Measurements from ENCODE around the gene KRTAP26-1. TPM values are rescaled to one million over a fixed set of nuclear protein-coding genes. Genes with fewer than 3 reads are reported as not detected.

KRTAP26-1 gene
- total RNA-seq, 1 donor from 2014 or later: not detected

DNA sequence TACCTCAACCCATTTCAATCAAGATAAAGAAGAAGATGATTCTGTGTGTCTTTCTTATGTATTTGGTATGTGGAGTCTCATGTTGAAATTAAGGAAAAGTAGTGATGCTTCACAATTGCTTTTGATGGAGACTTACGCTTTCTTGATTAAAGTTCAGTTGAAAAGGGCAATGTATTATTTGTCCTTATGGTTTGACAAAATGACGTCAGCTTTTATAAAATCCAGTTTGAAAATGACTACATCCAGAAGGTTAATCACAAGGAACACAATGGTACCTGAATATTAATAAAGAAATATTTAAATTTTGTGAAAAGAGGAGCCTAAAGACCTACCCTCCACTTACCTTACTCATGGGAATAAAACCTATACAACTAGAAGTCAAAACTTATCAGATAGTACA lies 4.4 kb downstream of the KRTAP26-1 start:
- intact Hi-C loops (cut with DNase I): no loop called here
- Histone ChIP-seq H3K27me3 (no peaks in the 10 kb centered on the region), H3K27ac (no peak overlapping the region), H3K4me1 (no peaks in the 10 kb centered on the region), H3K36me3 (no peaks in the 10 kb centered on the region), H3K4me3 (no peak overlapping the region), H3K9me3 (no peaks in the 10 kb centered on the region)
- TF ChIP-seq CTCF (IDR thresholded peaks at IDR 0.05): no peak
- DNase-seq (ENCODE audit: low spot score in 2 of 2): no peak

- Histone ChIP-seq H3K4me1 (no peaks in the 10 kb centered on the region), H3K4me3 (no peak overlapping the region), H3K27me3 (no peaks in the 10 kb centered on the region), H3K36me3 (no peaks in the 10 kb centered on the region), H3K27ac (no peak overlapping the region), H3K9me3 (no peaks in the 10 kb centered on the region)
- TF ChIP-seq CTCF (IDR thresholded peaks at IDR 0.05): no peak
- intact Hi-C loops (cut with DNase I): no loop called here
- no peak for DNase-seq (ENCODE audit: low spot score in 2 of 2)
Observed at GRCh38 chr21:30306884-30307283, 13.2 kb downstream of the KRTAP26-1 start.

GRCh38 chr21:30305136-30305535 lies 15.0 kb downstream of the KRTAP26-1 start:
- Histone ChIP-seq H3K27me3 (no peaks in the 10 kb centered on the region), H3K27ac (no peak overlapping the region), H3K4me1 (no peaks in the 10 kb centered on the region), H3K36me3 (no peaks in the 10 kb centered on the region), H3K9me3 (no peaks in the 10 kb centered on the region), H3K4me3 (no peak overlapping the region)
- intact Hi-C loops (cut with DNase I): no loop called here
- DNase-seq (ENCODE audit: low spot score in 2 of 2): no peak
- TF ChIP-seq CTCF (IDR thresholded peaks at IDR 0.05): no peak

DNA sequence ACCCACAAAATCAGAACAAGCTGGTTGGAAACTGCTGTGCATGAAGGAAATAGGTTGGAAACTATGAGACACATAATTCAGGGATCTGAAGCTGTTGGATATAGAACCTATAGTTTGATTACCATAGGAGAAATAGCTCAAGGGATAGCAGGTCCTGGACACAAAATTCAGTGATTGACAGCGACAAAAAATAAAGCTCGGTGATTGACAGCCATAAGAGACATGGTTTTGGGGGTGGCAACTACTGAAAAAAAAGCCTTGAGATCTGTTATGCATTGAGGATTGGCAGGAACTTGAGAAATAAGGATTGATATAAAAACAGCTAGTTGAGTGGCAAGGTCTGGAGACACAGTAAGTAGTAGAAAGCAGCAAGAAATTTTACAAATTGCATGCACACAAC lies 30.9 kb downstream of the KRTAP26-1 start, which contains the start of gene KRTAP25-1:
TSS of gene KRTAP25-1 (minus strand) at position 300 of the 400 bp plus-strand sequence. CDS start at position 276, 24 bp downstream.
- Histone ChIP-seq H3K4me3 (no peak within 1 kb of the TSS), H3K36me3 (no peaks in the 10 kb centered on the region), H3K27ac (no peak within 1 kb of the TSS), H3K9me3 (no peaks in the 10 kb centered on the region), H3K4me1 (no peaks in the 10 kb centered on the region), H3K27me3 (no peaks in the 10 kb centered on the region)
- no peak for DNase-seq (ENCODE audit: low spot score in 2 of 2)
- no peak for TF ChIP-seq CTCF (IDR thresholded peaks at IDR 0.05)
- intact Hi-C loops (cut with DNase I): no loop called here

- no peak for DNase-seq (ENCODE audit: low spot score in 2 of 2)
- H3K4me3 ChIP-seq: no peak within 1 kb of the TSS
- no peaks in the 10 kb centered on the region for H3K36me3 ChIP-seq
- H3K9me3 ChIP-seq: no peaks in the 10 kb centered on the region
- H3K4me1 ChIP-seq: no peaks in the 10 kb centered on the region
- intact Hi-C loops (cut with DNase I): no loop called here
- no peak within 1 kb of the TSS for H3K27ac ChIP-seq
- TF ChIP-seq CTCF (IDR thresholded peaks at IDR 0.05): no peak
- no peaks in the 10 kb centered on the region for H3K27me3 ChIP-seq
Observed at GRCh38 chr21:30282850-30283249, 37.3 kb downstream of the KRTAP26-1 start, which contains the start of gene KRTAP24-1. Gene KRTAP24-1 (minus strand): TSS chr21:30282950. CDS start chr21:30282932, 18 bp downstream.

DNA sequence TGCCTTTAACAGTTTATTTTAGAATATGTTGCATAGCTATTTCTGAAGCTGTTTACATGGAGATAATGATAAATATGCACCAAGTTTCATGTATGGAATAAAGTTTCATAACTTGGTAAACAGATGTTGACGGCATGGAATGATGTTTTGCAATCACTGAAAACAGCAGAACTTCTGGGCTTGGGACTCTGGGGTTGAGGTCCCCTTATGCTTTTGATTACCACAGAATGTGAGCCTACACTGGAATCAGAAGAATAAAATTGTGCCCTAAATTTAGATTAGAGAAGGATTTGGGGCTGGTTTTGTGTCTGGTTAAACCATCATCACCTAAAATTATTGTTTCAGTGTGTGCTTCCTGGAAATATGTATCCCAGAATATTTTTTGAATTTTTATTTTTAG lies 48.5 kb downstream of the KRTAP26-1 start:
- no peaks in the 10 kb centered on the region for H3K9me3 ChIP-seq
- DNase-seq (ENCODE audit: low spot score in 2 of 2): no peak
- peaks cover 0 to 3% of the 10 kb centered on the region in 2 donors for H3K4me1 ChIP-seq
- TF ChIP-seq CTCF (IDR thresholded peaks at IDR 0.05): no peak
- no peak overlapping the region for H3K4me3 ChIP-seq
- peak overlapping the region in 1 of 2 donors; percentile 30 for H3K27ac ChIP-seq
- intact Hi-C loops (cut with DNase I): no loop called here
- H3K27me3 ChIP-seq: no peaks in the 10 kb centered on the region
- H3K36me3 ChIP-seq: no peaks in the 10 kb centered on the region
